ENCODE data around the gene GALNT2.

GRCh38 chr1:230147253-230148125, 80.5 kb downstream of the GALNT2 start:
- TF ChIP-seq TP53 (CRISPR knock-in tag; IDR thresholded peaks at IDR 0.05) (no peak), JUN (IDR thresholded peaks at IDR 0.05) (no peak), CTCF (IDR thresholded peaks at IDR 0.05) (no peak), POLR2A (IDR thresholded peaks at IDR 0.05; ENCODE audit: low read length) (no peak), PBX3 (IDR thresholded peaks at IDR 0.05) (no peak), REST (IDR thresholded peaks at IDR 0.05) (no peak), USF2 (IDR thresholded peaks at IDR 0.05) (no peak), CEBPB (IDR thresholded peaks at IDR 0.05) (no peak), NR3C1 (IDR thresholded peaks at IDR 0.05) (no peak), MAZ (IDR thresholded peaks at IDR 0.05; ENCODE audit: borderline replicate concordance, low read depth, low read length) (no peak), RCOR1 (IDR thresholded peaks at IDR 0.05; ENCODE audit: low read depth, low read length) (no peak), EP300 (IDR thresholded peaks at IDR 0.05) (no peak), BCL3 (IDR thresholded peaks at IDR 0.05) (no peak), BHLHE40 (IDR thresholded peaks at IDR 0.05; ENCODE audit: low read depth, low read length) (no peak)

Measured in A549 (cell line).